HG03103 (cell line): Measurements from ENCODE around the gene SPTBN1.

Experiments used
- ATAC-seq: cut with Tn5 transposase; IDR thresholded peaks from one replicate; pipeline ENCODE4 v1.9.1; 2021; ENCODE audit warnings: low read depth; ENCODE audit not compliant: unreplicated experiment

The SPTBN1 gene

GRCh38 chr2:54619660-54620231 is 163.6 kb downstream of the SPTBN1 start:
- no peak for ATAC-seq

- ATAC-seq, result no peak
These were observed 164.8 kb downstream of the SPTBN1 start for GRCh38 chr2:54620948-54621347.

GRCh38 chr2:54624591-54625071 is 168.5 kb downstream of the SPTBN1 start:
- ATAC-seq, result no peak

DNA sequence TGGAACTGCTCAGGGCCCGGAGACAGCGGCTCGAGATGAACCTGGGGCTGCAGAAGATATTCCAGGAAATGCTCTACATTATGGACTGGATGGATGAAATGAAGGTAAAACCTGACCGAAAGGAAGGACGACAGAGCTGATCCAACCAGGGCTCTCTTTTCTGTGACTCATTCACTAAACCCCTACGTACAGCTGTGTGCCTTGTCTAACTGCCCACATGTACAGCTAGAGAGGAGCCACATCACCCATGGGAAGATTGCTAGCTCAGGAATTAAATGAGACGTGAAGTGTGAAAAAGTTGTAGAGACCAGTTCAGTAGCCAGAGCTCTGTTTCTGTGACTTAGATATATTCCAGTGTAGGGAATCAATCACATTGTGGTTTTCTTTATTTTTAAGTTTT is 170.0 kb downstream of the SPTBN1 start:
- ATAC-seq, result no peak

DNA sequence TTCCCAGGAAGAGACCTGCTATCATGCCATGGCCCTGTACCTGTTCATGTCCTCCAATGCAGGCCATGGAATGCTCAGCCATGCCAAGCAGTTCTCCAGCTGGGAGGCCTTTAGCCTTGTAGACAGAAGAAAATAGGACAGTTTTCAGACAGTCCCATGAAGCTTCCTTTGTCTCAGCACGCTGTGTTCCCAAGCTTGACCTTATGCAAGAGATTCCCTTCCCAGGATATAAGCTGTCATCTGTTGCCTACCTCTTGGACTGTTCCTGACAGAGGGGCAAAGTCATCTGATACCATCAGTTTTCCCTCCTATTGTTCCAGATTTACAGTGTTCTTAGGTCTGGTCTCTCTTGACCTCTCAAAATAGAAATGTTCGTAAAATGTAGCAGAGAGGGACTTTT is 170.8 kb downstream of the SPTBN1 start:
- no peak for ATAC-seq

GRCh38 chr2:54627973-54628372 is 171.8 kb downstream of the SPTBN1 start:
- no peak for ATAC-seq

DNA sequence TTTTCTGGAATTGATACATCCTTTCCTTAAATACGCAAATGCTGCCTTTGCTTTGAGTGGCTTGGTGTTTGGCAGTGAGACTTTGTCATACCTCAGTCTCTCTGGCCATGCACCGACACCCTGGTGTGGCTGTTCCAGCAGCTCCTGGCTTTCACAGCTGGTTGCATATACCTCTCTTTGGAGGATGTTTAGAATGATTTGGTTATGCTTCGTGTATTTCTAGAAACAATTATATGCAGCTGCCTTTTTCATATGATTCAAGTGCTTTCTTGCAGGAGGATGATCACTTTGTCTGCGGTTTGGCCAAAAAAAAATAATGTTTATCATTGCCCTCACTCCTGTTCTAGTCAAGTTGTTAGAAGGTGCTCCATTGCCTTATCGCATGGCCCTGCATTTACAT is 172.3 kb downstream of the SPTBN1 start:
- ATAC-seq, result no peak

DNA sequence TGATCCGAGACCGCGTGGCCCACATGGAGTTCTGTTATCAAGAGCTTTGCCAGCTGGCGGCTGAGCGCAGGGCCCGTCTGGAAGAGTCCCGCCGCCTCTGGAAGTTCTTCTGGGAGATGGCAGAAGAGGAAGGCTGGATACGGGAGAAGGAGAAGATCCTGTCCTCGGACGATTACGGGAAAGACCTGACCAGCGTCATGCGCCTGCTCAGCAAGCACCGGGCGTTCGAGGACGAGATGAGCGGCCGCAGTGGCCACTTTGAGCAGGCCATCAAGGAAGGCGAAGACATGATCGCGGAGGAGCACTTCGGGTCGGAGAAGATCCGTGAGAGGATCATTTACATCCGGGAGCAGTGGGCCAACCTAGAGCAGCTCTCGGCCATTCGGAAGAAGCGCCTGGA is 172.8 kb downstream of the SPTBN1 start:
- no peak for ATAC-seq

GRCh38 chr2:54629390-54629789 is 173.3 kb downstream of the SPTBN1 start:
- no peak for ATAC-seq

- ATAC-seq, result no peak
These were observed 174.1 kb downstream of the SPTBN1 start for GRCh38 chr2:54629914-54630857.

DNA sequence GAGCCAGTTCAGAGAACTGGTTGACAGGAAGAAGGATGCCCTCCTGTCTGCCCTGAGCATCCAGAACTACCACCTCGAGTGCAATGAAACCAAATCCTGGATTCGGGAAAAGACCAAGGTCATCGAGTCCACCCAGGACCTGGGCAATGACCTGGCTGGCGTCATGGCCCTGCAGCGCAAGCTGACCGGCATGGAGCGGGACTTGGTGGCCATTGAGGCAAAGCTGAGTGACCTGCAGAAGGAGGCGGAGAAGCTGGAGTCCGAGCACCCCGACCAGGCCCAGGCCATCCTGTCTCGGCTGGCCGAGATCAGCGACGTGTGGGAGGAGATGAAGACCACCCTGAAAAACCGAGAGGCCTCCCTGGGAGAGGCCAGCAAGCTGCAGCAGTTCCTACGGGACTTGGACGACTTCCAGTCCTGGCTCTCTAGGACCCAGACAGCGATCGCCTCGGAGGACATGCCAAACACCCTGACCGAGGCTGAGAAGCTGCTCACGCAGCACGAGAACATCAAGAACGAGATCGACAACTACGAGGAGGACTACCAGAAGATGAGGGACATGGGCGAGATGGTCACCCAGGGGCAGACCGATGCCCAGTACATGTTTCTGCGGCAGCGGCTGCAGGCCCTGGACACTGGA is 174.9 kb downstream of the SPTBN1 start:
- no peak for ATAC-seq

DNA sequence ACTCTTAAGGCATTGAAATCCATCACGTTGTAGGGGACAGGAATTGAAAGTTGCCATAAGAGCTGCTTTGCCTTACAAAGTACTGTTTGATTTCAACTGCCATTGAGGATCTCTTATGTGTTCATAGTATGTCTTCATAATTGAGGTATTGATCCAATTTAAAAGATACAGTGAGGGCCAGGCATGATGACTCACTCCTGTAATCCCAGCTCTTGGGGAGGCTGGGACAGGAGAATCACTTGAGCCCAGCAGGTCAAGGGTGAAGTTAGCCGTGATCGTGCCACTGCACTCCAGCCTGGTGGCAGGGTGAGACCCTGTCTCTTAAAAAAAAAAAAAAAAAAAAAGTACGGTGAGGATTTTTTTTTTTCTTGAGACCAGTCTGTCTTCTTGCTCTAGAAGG is 175.6 kb downstream of the SPTBN1 start:
- ATAC-seq, result no peak

DNA sequence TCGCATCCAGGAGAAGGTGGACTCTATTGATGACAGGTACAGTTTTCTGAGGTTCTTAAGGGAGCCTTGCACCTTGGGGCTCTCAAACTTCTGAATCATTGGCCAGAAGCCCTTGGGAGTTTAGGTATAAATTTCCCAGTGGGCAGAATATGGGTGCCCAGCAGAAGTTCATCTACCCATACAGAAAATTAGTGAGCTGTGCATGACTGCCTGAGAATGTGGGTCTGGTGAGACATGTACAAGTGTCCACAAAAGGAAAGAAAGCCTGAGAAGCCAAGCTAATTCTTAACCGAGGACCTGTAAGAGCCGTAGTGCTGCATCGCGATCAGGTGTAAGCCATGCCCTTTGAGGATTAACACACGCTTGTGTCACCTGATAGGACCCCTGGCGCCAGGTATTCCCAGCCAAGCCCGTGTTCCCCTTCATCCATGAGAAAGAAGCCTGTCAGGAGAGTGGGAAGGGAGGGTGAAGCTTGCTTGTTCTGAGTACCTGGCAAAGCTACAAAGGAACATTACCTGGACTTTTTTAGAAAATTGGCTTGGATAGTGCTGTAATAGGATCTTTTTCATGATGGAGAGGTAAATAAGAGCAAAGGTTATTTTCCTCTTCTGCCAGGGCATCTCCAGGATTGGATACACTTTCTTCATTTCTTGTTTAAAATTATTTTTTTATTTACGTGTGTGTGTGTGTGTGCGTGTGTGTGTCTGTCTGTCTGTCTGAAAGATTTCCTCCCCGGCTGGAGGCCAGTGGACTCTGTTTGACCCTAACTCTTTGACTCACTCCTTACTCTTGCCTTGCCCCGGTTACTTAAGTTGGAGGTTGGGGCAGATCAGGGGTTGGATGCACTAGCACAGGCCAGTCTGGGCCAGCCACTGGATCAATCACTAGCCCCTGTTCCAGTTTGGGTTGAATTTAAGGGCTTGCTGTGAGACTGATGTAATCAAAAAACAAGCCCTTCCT is 176.9 kb downstream of the SPTBN1 start:
- no peak for ATAC-seq

- ATAC-seq, result no peak
These were observed 177.9 kb downstream of the SPTBN1 start for GRCh38 chr2:54634021-54634420.

- ATAC-seq, result peak; percentile 64
These were observed 178.7 kb downstream of the SPTBN1 start for GRCh38 chr2:54634564-54635511.

DNA sequence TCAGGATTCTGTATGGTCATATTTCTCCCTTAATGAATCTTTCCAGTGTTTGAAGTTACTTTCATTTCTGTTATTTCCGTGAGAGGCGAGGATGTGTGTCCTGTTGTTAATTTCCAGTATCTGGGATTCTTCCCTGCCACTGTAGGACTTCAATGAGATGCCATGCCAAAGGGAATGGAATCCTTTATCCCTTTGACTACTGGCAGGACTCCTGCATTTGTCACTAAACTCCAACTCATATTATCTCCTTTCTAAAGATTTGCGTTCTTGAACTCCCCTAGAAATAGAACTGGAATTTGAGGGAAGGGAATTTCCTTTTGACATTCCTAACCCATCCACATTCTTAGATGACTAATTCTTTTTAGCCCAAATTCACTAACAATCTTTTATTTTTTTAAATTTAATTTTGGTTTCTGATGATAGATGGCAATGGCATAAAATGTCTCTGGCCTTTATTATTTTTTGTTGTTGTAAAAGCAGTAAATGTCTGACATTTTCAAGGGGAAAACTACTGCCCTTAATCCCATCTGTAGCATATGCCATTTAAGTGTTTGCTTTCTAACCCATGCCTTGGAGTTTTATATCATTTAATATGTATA is 179.5 kb downstream of the SPTBN1 start:
- no peak for ATAC-seq

GRCh38 chr2:54636415-54637139 is 180.4 kb downstream of the SPTBN1 start:
- no peak for ATAC-seq

DNA sequence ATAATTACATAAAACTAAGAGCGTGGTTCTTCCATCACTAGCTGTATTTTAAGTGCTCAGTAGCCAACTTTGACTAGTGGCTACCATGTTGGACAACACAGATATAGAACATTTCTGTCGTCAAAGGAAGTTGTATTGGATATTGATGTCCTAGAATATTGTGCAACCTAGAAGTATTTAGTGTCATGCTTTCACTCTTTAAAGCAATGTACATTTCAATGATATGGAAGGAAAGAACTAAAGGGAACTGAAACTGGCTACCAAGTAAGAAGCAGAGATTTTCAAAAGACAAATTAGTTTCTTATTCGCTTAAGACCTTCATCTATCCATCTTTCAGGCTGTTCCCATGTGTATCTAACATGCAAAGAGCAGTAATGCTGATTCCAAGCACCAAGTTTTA is 182.0 kb downstream of the SPTBN1 start:
- ATAC-seq, result peak; percentile 34
